ENCODE results near the gene B9D1. TPM values are rescaled to one million over a fixed set of nuclear protein-coding genes. Genes with fewer than 3 reads are reported as not detected.

B9D1 gene
- total and polyA plus RNA-seq, 7 donors: 6.6 to 22.4 (median 15.2) TPM

DNA sequence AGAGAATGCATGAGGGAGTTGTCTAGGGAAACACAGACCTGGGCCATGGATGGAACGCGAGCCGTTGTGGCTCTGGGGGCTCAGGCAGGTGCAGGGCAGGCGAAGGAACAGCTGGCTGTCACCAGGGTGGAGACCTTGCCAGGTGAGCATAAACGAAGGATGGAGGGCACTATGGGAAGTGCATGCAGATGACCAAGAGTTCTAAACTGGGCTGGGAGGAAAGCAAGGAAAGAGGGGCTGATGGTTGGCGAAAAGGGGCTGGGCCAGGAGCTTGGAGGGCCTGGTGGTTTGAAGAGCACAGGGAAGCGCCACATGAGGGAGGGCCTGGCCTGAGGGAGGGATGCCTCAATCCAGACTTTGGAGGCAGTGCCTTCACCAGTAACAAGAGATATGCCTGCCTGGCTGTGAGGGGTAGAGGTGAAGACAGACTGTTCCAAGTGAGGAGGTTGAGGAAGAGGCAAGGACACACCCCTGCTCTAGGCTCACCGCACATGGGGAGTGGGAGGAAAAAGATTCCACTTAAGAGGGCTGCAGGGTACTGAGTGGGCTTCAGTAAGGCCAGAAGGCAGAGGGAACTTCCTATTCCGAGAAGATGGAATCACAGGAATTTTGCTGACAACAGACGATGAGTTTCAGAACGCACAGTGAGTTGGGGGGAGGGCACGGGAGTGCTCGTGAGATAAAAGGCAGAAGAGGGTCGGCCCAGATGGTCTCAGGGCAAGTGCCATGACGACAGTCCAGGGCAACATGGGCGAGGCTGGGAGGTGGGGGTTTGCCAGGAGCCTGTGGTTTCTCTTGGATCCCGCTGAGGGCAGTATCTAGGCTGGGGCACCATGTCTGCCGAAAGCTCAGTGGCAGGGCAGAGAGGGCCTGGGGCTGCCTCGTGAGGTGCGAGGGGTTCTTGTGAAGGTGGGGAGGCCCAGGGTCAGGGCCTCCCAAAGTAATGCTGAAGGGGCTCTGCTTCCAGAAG lies 20.6 kb downstream of the B9D1 start:
- H3K27me3 ChIP-seq: no peaks in the 10 kb centered on the region
- WGBS, 2 donors: 66 to 73% methylated on average over 20 of the region's 20 CpGs
- no peaks in the 10 kb centered on the region for H3K36me3 ChIP-seq
- no peaks in the 10 kb centered on the region for H3K9me3 ChIP-seq
- TF ChIP-seq POLR2AphosphoS5 (IDR thresholded peaks at IDR 0.05) (peak in 1 of 4 donors; percentile 5), EP300 (IDR thresholded peaks at IDR 0.05) (no peak)
- peak overlapping the region in 2 of 4 donors; percentile 27 to 42 for H3K27ac ChIP-seq
- H3K4me1 ChIP-seq: peaks cover 0 to 44% (median 36%) of the 10 kb centered on the region in 4 donors
- intact Hi-C loops (cut with DNase I): no loop called here
- H3K4me3 ChIP-seq: no peak overlapping the region
- peak; percentile 68 for DNase-seq

DNA sequence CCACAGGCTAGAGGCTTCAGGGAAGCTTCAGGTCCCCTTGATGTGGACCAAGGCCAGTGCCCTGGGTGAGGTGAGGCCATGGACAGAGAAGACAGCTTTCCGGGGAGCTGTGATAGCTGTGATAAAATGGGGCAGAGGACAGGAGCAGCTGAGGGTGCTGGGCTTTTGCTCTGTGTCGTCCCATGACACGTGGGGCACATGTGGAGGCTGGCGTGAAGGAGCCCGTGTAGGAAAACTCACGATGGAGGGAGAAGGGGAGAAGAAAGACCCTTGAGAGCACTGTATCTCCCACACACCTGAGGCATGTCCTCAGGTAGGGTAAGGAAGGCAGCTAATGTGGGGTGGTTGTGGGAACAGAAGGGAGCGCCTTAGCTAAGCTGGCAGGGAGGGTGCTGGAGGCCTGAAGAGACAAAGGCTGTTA lies 21.3 kb downstream of the B9D1 start:
- 70 to 71% methylated on average over 7 of the region's 7 CpGs for WGBS, 2 donors
- peaks cover 0 to 4% (median 0%) of the 10 kb centered on the region in 4 donors for H3K36me3 ChIP-seq
- TF ChIP-seq POLR2AphosphoS5 (IDR thresholded peaks at IDR 0.05): peak in 1 of 4 donors; percentile 8
- no peak for TF ChIP-seq EP300 (IDR thresholded peaks at IDR 0.05)
- peaks cover 0 to 42% (median 29%) of the 10 kb centered on the region in 4 donors for H3K4me1 ChIP-seq
- intact Hi-C loops (cut with DNase I): no loop called here
- H3K27ac ChIP-seq: peak overlapping the region in 1 of 4 donors; percentile 27
- H3K9me3 ChIP-seq: no peaks in the 10 kb centered on the region
- no peak overlapping the region for H3K4me3 ChIP-seq
- no peaks in the 10 kb centered on the region for H3K27me3 ChIP-seq
- DNase-seq: peak; percentile 59

DNA sequence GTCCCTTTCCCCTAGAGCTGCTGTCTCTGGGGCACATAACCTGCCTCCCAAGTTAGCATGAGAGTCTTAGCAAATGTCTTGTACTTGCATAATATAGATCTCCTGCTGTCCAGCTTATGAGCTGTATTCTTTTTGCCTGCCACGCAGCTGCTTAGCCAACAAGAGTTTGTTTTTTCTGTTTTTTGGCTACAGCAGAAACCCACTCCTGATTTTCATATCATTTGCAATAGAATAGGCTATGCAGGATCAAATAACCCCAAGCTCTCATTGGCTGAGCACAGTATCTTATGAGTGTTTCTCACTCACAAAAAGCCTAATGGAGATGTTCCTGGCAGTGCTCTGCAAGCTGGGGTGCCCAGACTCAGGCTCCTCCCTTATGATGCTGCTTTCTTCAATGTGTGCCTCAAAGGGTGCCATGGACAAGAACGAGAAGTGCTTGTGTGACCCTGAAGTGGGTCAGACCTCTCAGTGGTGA lies 23.1 kb downstream of the B9D1 start:
- intact Hi-C loops (cut with DNase I): no loop called here
- Histone ChIP-seq H3K4me1 (peaks cover 0 to 29% (median 22%) of the 10 kb centered on the region in 4 donors), H3K9me3 (no peaks in the 10 kb centered on the region), H3K27me3 (no peaks in the 10 kb centered on the region), H3K36me3 (peaks cover 0 to 12% (median 0%) of the 10 kb centered on the region in 4 donors), H3K4me3 (no peak overlapping the region), H3K27ac (no peak overlapping the region)
- DNase-seq: no peak
- 81 to 90% methylated on average over 2 of the region's 2 CpGs for WGBS, 2 donors
- TF ChIP-seq, protein P1, sequence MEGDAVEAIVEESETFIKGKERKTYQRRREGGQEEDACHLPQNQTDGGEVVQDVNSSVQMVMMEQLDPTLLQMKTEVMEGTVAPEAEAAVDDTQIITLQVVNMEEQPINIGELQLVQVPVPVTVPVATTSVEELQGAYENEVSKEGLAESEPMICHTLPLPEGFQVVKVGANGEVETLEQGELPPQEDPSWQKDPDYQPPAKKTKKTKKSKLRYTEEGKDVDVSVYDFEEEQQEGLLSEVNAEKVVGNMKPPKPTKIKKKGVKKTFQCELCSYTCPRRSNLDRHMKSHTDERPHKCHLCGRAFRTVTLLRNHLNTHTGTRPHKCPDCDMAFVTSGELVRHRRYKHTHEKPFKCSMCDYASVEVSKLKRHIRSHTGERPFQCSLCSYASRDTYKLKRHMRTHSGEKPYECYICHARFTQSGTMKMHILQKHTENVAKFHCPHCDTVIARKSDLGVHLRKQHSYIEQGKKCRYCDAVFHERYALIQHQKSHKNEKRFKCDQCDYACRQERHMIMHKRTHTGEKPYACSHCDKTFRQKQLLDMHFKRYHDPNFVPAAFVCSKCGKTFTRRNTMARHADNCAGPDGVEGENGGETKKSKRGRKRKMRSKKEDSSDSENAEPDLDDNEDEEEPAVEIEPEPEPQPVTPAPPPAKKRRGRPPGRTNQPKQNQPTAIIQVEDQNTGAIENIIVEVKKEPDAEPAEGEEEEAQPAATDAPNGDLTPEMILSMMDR (IDR thresholded peaks at IDR 0.05): no peak
- TF ChIP-seq EP300 (IDR thresholded peaks at IDR 0.05): no peak
- no peak for TF ChIP-seq POLR2AphosphoS5 (IDR thresholded peaks at IDR 0.05)
- TF ChIP-seq POLR2A (IDR thresholded peaks at IDR 0.05): no peak

DNA sequence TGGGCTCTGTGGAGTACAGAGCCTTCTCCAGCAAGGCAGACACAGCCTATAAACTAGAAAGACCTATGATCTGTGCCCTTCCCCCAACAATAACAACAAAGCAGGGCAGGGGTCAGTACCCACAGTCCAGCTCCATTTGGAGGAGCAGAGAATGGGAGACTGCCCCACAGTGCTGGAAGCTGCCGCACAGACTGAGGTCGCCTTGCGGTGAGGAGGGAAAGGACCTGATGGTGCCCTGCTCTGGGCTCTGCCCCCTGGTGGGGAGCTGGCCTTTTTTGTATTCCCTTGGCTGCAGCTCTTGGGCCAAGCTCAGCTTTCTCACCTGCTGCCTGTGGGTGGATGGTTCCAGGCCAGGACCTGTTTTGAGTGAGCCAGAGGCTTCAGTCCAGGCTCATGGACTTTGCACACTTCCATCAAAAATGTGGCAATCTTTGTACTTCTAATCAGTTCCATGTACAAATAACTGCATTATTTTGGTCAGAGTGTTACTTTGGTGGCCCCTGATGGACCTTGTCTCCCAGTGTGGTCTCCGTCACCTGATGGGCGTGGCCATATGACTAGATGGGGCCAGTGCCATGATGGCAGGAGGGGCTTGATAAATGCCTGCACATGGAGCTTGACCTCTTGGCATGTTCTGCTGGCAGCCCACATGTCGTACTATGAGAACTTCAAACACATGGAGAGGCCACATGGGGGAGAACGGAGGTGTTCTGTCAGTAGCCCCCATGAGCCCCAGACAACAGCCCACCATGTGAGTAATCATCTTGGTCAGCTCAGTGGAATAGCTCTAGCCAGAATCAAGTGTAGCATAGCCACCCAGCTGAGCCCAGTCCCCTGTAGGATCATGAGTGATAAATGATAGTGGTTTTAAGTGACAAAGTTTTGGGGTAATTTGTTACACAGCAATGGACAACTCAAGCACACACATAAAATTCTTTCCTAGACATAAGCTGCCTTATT lies 24.2 kb downstream of the B9D1 start:
- H3K9me3 ChIP-seq: no peaks in the 10 kb centered on the region
- DNase-seq: peak; percentile 80
- H3K36me3 ChIP-seq: peaks cover 4 to 23% (median 6%) of the 10 kb centered on the region in 4 donors
- intact Hi-C loops (cut with DNase I): no loop called here
- no peak overlapping the region for H3K4me3 ChIP-seq
- H3K4me1 ChIP-seq: peaks cover 0 to 29% (median 22%) of the 10 kb centered on the region in 4 donors
- WGBS, 2 donors: 69 to 71% methylated on average over 7 of the region's 7 CpGs
- no peak overlapping the region for H3K27ac ChIP-seq
- H3K27me3 ChIP-seq: no peaks in the 10 kb centered on the region
- no peak for TF ChIP-seq EP300 (IDR thresholded peaks at IDR 0.05)
- TF ChIP-seq POLR2AphosphoS5 (IDR thresholded peaks at IDR 0.05): peak in 2 of 4 donors; percentile 16 to 21
- TF ChIP-seq POLR2A (IDR thresholded peaks at IDR 0.05): no peak
- TF ChIP-seq, protein P1 (IDR thresholded peaks at IDR 0.05): peak; percentile 31 to 65 (median 62)

DNA sequence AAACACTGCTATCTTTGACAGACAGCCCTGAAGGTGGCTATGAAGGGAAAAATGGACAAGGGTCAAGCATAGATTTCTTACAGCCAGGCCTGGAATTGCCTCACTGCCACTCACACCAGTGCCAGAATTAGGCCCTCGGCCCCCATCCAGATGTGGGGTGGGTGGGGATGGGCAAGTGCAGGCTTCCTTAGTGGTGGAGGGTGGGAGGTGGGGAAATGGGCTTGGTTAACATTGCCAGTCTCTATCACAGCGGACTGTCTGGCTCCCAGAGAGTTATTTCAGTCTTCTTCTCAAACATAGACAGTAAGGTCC lies 24.9 kb downstream of the B9D1 start:
- Histone ChIP-seq H3K36me3 (peaks cover 4 to 24% (median 6%) of the 10 kb centered on the region in 4 donors), H3K27ac (peak overlapping the region in 1 of 4 donors; percentile 13), H3K27me3 (no peaks in the 10 kb centered on the region), H3K4me1 (peaks cover 0 to 28% (median 19%) of the 10 kb centered on the region in 4 donors), H3K9me3 (no peaks in the 10 kb centered on the region), H3K4me3 (no peak overlapping the region)
- peak; percentile 50 for DNase-seq
- intact Hi-C loops (cut with DNase I): no loop called here
- TF ChIP-seq, protein P1 (IDR thresholded peaks at IDR 0.05): no peak
- TF ChIP-seq EP300 (IDR thresholded peaks at IDR 0.05): no peak
- no peak for TF ChIP-seq POLR2AphosphoS5 (IDR thresholded peaks at IDR 0.05)
- TF ChIP-seq POLR2A (IDR thresholded peaks at IDR 0.05): no peak
- WGBS, 2 donors: 59 to 63% methylated on average over 2 of the region's 2 CpGs

All from sigmoid colon (tissue), 7 donors.